OCI-LY3 (cell line): ENCODE results near the gene HECTD4.
A peak's percentile ranks its signal among the peaks of the same experiment; 100 is the strongest.

ENCODE experiments used
- H2AFZ ChIP-seq: fragments of 200-600, 300-600 bp; shearing (Covaris generic); 2 replicates; pipeline ENCODE4 v1.6.0; 2014; ENCODE audit warnings: antibody characterized with exemption, low read depth, low read length
- H3K27ac ChIP-seq: fragments of 200-600, 300-600 bp; sonication (generic); 2 replicates; pipeline ENCODE4 v1.5.1; 2014; ENCODE audit warnings: mild to moderate bottlenecking, low read length, moderate library complexity, mixed read lengths
- H3K27me3 ChIP-seq: fragments of 200-600, 300-600 bp; sonication (generic); 2 replicates; pipeline ENCODE4 v1.6.1; 2014; ENCODE audit warnings: low read depth, low read length, mixed read lengths
- H3K36me3 ChIP-seq: fragments of 200-600, 300-600 bp; sonication (generic); replicated peaks from 2 replicates; pipeline ENCODE3; 2014; ENCODE audit warnings: low read depth, low read length, mixed read lengths
- H3K4me1 ChIP-seq: fragments of 300-600, 200-600 bp; sonication (generic); 2 replicates; pipeline ENCODE4 v1.6.1; 2014; ENCODE audit warnings: low read length, mixed read lengths
- H3K4me2 ChIP-seq: fragments of 200-600, 300-600 bp; sonication (generic); 2 replicates; pipeline ENCODE4 v1.6.1; 2014; ENCODE audit warnings: low read length, mixed read lengths
- H3K4me3 ChIP-seq: fragments of 300-600, 200-600 bp; sonication (generic); 2 replicates; pipeline ENCODE4 v1.5.1; 2014; ENCODE audit warnings: antibody characterized with exemption, mild to moderate bottlenecking, low read length, moderate library complexity
- H3K79me2 ChIP-seq: fragments of 300-600, 200-600 bp; shearing (Covaris generic); 2 replicates; pipeline ENCODE4 v1.6.1; 2014; ENCODE audit warnings: mild to moderate bottlenecking, low read length, mixed read lengths
- H3K9ac ChIP-seq: fragments of 300-600, 200-600 bp; shearing (Covaris generic); 2 replicates; pipeline ENCODE4 v1.6.0; 2014; ENCODE audit warnings: mild to moderate bottlenecking, low read length, moderate library complexity
- H3K9me3 ChIP-seq: fragments of 200-600, 300-600 bp; shearing (Covaris generic); 2 replicates; pipeline ENCODE4 v1.6.1; 2014; ENCODE audit warnings: low read length, mixed read lengths; ENCODE audit not compliant: insufficient read depth
- H4K20me1 ChIP-seq: fragments of 200-600, 300-600 bp; sonication (generic); 2 replicates; pipeline ENCODE4 v1.6.1; 2016; ENCODE audit warnings: low read length, mixed read lengths; ENCODE audit not compliant: insufficient read depth
- EZH2phosphoT487 ChIP-seq: fragments of 200-600 bp; shearing (Covaris generic); IDR thresholded peaks from 2 replicates; pipeline ENCODE4 v1.6.1; 2018; ENCODE audit warnings: antibody characterized with exemption, mixed run types, low read depth
- TF ChIP-seq, protein P1 (sequence below): fragments of 200-600, 300-600 bp; sonication (generic); IDR thresholded peaks from 2 replicates; pipeline ENCODE4 v1.5.1; 2014; ENCODE audit warnings: antibody characterized with exemption, low read length, low read depth

The HECTD4 gene

GRCh38 chr12:112126000-112126438 is 256.2 kb downstream of the HECTD4 start:
- Histone ChIP-seq H3K9ac (peak overlapping the region; percentile 89), H3K4me1 (peaks cover 44% of the 10 kb centered on the region), H3K27me3 (peaks cover 2% of the 10 kb centered on the region; the same call in 1 of the 2 replicates), H3K9me3 (no peaks in the 10 kb centered on the region), H3K4me3 (peak overlapping the region; percentile 95), H2AFZ (no peak overlapping the region), H3K27ac (peak overlapping the region; percentile 65), H4K20me1 (peaks cover 14% of the 10 kb centered on the region; the same call in 1 of the 2 replicates), H3K79me2 (peaks cover 50% of the 10 kb centered on the region), H3K36me3 (peaks cover 14% of the 10 kb centered on the region), H3K4me2 (peak overlapping the region; percentile 99)
- TF ChIP-seq, protein P1, sequence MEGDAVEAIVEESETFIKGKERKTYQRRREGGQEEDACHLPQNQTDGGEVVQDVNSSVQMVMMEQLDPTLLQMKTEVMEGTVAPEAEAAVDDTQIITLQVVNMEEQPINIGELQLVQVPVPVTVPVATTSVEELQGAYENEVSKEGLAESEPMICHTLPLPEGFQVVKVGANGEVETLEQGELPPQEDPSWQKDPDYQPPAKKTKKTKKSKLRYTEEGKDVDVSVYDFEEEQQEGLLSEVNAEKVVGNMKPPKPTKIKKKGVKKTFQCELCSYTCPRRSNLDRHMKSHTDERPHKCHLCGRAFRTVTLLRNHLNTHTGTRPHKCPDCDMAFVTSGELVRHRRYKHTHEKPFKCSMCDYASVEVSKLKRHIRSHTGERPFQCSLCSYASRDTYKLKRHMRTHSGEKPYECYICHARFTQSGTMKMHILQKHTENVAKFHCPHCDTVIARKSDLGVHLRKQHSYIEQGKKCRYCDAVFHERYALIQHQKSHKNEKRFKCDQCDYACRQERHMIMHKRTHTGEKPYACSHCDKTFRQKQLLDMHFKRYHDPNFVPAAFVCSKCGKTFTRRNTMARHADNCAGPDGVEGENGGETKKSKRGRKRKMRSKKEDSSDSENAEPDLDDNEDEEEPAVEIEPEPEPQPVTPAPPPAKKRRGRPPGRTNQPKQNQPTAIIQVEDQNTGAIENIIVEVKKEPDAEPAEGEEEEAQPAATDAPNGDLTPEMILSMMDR: no peak

DNA sequence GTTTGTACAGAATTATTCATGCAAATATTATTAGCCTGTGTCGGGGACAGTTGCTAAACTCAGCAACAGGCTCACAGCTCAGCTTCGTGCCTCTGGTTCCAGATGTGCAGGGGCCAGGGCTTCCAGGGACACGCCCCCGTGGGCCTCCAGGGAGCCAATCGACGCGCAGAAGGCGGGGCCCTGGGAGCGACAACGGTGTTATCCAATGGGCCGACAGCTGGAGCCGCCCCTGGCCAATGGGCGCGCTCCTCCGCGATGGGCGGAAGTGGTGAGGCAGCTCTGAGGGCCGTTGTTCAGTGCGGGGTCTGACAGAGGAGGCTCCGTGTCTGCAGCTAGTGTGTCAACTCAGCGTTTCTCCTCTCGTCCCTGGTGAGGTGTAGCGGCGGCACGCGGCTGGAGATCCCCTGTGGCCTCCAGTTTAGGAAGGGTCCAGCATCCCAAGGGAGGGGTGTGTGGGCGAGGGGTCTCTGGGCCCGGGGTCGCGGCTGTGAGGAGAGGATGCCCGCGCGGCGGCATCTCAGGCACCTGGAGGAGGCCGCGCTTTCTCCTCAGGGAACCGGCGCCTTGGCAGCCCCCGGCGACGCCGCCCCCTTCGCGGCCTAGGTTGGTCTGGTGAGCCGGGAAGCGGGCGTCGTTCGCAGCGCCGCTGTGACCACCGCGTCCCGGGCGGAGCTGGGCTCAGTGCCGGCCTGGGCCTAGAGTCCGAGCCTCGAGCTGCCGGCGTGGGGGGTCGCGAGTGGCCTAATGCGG is 256.8 kb downstream of the HECTD4 start, which contains the start of gene TRAFD1:
TRAFD1 (plus strand) TSS at position 311 of the 750 bp plus-strand sequence. CDS start 4,963 bp downstream, outside the sequence.
- TF ChIP-seq EZH2phosphoT487: no peak
- TF ChIP-seq, protein P1: no peak
- H2AFZ ChIP-seq: no peak within 1 kb of the TSS
- H3K4me1 ChIP-seq: peaks cover 40% of the 10 kb centered on the region
- peak within 1 kb of the TSS; percentile 99 for H3K4me2 ChIP-seq
- peaks cover 2% of the 10 kb centered on the region; the same call in 1 of the 2 replicates for H3K27me3 ChIP-seq
- H3K9me3 ChIP-seq: no peaks in the 10 kb centered on the region
- peaks cover 14% of the 10 kb centered on the region; the same call in 1 of the 2 replicates for H4K20me1 ChIP-seq
- H3K4me3 ChIP-seq: peak within 1 kb of the TSS; percentile 95
- H3K27ac ChIP-seq: peak within 1 kb of the TSS; percentile 65
- H3K36me3 ChIP-seq: peaks cover 11% of the 10 kb centered on the region
- peak within 1 kb of the TSS; percentile 89 for H3K9ac ChIP-seq
- H3K79me2 ChIP-seq: peaks cover 47% of the 10 kb centered on the region

- no peak overlapping the region for H2AFZ ChIP-seq
- H3K9ac ChIP-seq: 0 out of 2 replicates have a peak overlapping the region, but pooled peaks have one; percentile 8
- no peak overlapping the region for H3K27ac ChIP-seq
Observed at GRCh38 chr12:112124918-112125249, 257.3 kb downstream of the HECTD4 start.

More at GRCh38 chr12:112124918-112125249, 257.3 kb downstream of the HECTD4 start:
- no peaks in the 10 kb centered on the region for H3K9me3 ChIP-seq
- H3K4me1 ChIP-seq: peaks cover 36% of the 10 kb centered on the region
- peak overlapping the region; percentile 72 for H3K4me2 ChIP-seq
- peak overlapping the region; percentile 63 for H3K4me3 ChIP-seq
- H3K27me3 ChIP-seq: peaks cover 2% of the 10 kb centered on the region; the same call in 1 of the 2 replicates
- H3K79me2 ChIP-seq: peaks cover 45% of the 10 kb centered on the region
- H3K36me3 ChIP-seq: peaks cover 11% of the 10 kb centered on the region
- TF ChIP-seq, protein P1: no peak
- no peak for TF ChIP-seq EZH2phosphoT487
- H4K20me1 ChIP-seq: peaks cover 14% of the 10 kb centered on the region; the same call in 1 of the 2 replicates
